OCI-LY1 (cell line): ENCODE measurements around the gene SLC5A3.

Experiments
- H2AFZ ChIP-seq: fragments of 200-600 bp; sonication (generic), shearing (Covaris generic); 2 replicates; pipeline ENCODE4 v1.6.0; 2014; ENCODE audit warnings: antibody characterized with exemption, mild to moderate bottlenecking, low read length
- H3F3A ChIP-seq: fragments of 200-600 bp; sonication (generic), shearing (Covaris generic); 2 replicates; pipeline ENCODE4 v1.6.0; 2014; ENCODE audit warnings: mild to moderate bottlenecking, antibody characterized with exemption, low read length, moderate library complexity; ENCODE audit not compliant: insufficient read depth
- H3K27ac ChIP-seq: fragments of 200-600 bp; sonication (generic); 2 replicates; pipeline ENCODE4 v1.5.1; 2014; ENCODE audit warnings: low read length, mixed run types, mild to moderate bottlenecking, low read depth; ENCODE audit not compliant: poor library complexity, severe bottlenecking
- H3K27me3 ChIP-seq: fragments of 200-600 bp; sonication (generic); 2 replicates; pipeline ENCODE4 v1.6.0; 2014; ENCODE audit warnings: antibody characterized with exemption, mild to moderate bottlenecking, low read length, moderate library complexity; ENCODE audit not compliant: insufficient read depth
- H3K36me3 ChIP-seq: fragments of 200-600 bp; sonication (generic); 2 replicates; pipeline ENCODE4 v1.6.1; 2014; ENCODE audit warnings: mild to moderate bottlenecking, antibody characterized with exemption, low read length, moderate library complexity, mixed read lengths; ENCODE audit not compliant: insufficient read depth
- H3K4me1 ChIP-seq: fragments of 200-600 bp; sonication (generic); 2 replicates; pipeline ENCODE4 v1.5.1; 2014; ENCODE audit warnings: mild to moderate bottlenecking, low read length, moderate library complexity; ENCODE audit not compliant: insufficient read depth, severe bottlenecking
- H3K4me2 ChIP-seq: fragments of 200-600 bp; sonication (generic), shearing (Covaris generic); 2 replicates; pipeline ENCODE4 v1.6.1; 2014; ENCODE audit warnings: low read length
- H3K4me3 ChIP-seq: fragments of 200-600 bp; sonication (generic); 2 replicates; pipeline ENCODE4 v1.5.1; 2014; ENCODE audit warnings: low read length, low read depth, mild to moderate bottlenecking, mixed read lengths; ENCODE audit not compliant: poor library complexity, severe bottlenecking
- H3K79me2 ChIP-seq: fragments of 200-600 bp; shearing (Covaris generic); 2 replicates; pipeline ENCODE4 v1.6.1; 2016; ENCODE audit warnings: mixed run types, low read length, mixed read lengths; ENCODE audit not compliant: insufficient read depth
- H3K9ac ChIP-seq: fragments of 200-600 bp; sonication (generic), shearing (Covaris generic); 2 replicates; pipeline ENCODE4 v1.6.1; 2014; ENCODE audit warnings: mild to moderate bottlenecking, low read length, mixed read lengths
- H3K9me2 ChIP-seq: fragments of 200-600 bp; sonication (generic), shearing (Covaris generic); 2 replicates; pipeline ENCODE4 v1.6.1; 2014; ENCODE audit warnings: low read depth, mild to moderate bottlenecking, low read length, mixed read lengths
- H3K9me3 ChIP-seq: fragments of 200-600 bp; shearing (Covaris generic); 2 replicates; pipeline ENCODE4 v1.6.1; 2014; ENCODE audit warnings: low read length, mixed read lengths
- H4K20me1 ChIP-seq: fragments of 200-600 bp; sonication (generic), shearing (Covaris generic); 2 replicates; pipeline ENCODE4 v1.6.0; 2016; ENCODE audit warnings: mild to moderate bottlenecking, low read length; ENCODE audit not compliant: insufficient read depth
- CTCF ChIP-seq: fragments of 200-600 bp; sonication (generic), shearing (Covaris generic); IDR thresholded peaks from 2 replicates; pipeline ENCODE4 v1.5.1; 2017; ENCODE audit warnings: mild to moderate bottlenecking, antibody characterized with exemption, low read length, moderate library complexity, mixed read lengths
- EZH2 ChIP-seq: fragments of 200-600 bp; sonication (generic), shearing (Covaris generic); IDR thresholded peaks from 2 replicates; pipeline ENCODE4 v1.8.0; 2017; ENCODE audit warnings: borderline replicate concordance, mixed run types, mild to moderate bottlenecking, antibody characterized with exemption, low read length, moderate library complexity, mixed read lengths

The SLC5A3 gene

GRCh38 chr21:34097442-34097841 is 24.1 kb downstream of the SLC5A3 start:
- Histone ChIP-seq H3K27me3 (no peaks in the 10 kb centered on the region), H4K20me1 (no peaks in the 10 kb centered on the region), H3F3A (no peaks in the 10 kb centered on the region), H3K9me3 (no peaks in the 10 kb centered on the region), H2AFZ (no peak overlapping the region), H3K4me3 (no peak overlapping the region), H3K79me2 (peaks cover 97% of the 10 kb centered on the region), H3K36me3 (peaks cover 92% of the 10 kb centered on the region), H3K27ac (no peak overlapping the region), H3K4me1 (peaks cover 3% of the 10 kb centered on the region), H3K9ac (no peak overlapping the region), H3K9me2 (no peaks in the 10 kb centered on the region), H3K4me2 (no peak overlapping the region)
- TF ChIP-seq CTCF = no peak
- TF ChIP-seq EZH2 = no peak

- Histone ChIP-seq H3K9me3 (no peaks in the 10 kb centered on the region), H3F3A (no peaks in the 10 kb centered on the region), H3K4me3 (no peak overlapping the region), H2AFZ (no peak overlapping the region), H3K4me2 (no peak overlapping the region), H3K9ac (no peak overlapping the region), H3K4me1 (no peaks in the 10 kb centered on the region), H3K27me3 (no peaks in the 10 kb centered on the region), H4K20me1 (no peaks in the 10 kb centered on the region), H3K79me2 (peaks cover 99% of the 10 kb centered on the region), H3K36me3 (peaks cover 90% of the 10 kb centered on the region), H3K27ac (no peak overlapping the region), H3K9me2 (no peaks in the 10 kb centered on the region)
- TF ChIP-seq CTCF (no peak), EZH2 (no peak)
Measured at GRCh38 chr21:34100337-34100736, 27.0 kb downstream of the SLC5A3 start.

- Histone ChIP-seq H2AFZ (no peak overlapping the region), H3K4me2 (no peak overlapping the region), H3K9ac (no peak overlapping the region), H3K4me1 (no peaks in the 10 kb centered on the region), H3K27ac (no peak overlapping the region), H3K27me3 (no peaks in the 10 kb centered on the region), H3K9me2 (no peaks in the 10 kb centered on the region), H3F3A (no peaks in the 10 kb centered on the region), H3K9me3 (no peaks in the 10 kb centered on the region), H4K20me1 (no peaks in the 10 kb centered on the region), H3K4me3 (no peak overlapping the region), H3K79me2 (peaks cover 98% of the 10 kb centered on the region), H3K36me3 (peaks cover 89% of the 10 kb centered on the region)
- no peak for TF ChIP-seq CTCF
- TF ChIP-seq EZH2 = no peak
Measured at GRCh38 chr21:34100790-34101189, 27.4 kb downstream of the SLC5A3 start.
